ENCODE data around the gene GSG1L. TPM values are rescaled to one million over a fixed set of nuclear protein-coding genes. Genes with fewer than 3 reads are reported as not detected.

The GSG1L gene
- total RNA-seq, 1 donor: not detected

DNA sequence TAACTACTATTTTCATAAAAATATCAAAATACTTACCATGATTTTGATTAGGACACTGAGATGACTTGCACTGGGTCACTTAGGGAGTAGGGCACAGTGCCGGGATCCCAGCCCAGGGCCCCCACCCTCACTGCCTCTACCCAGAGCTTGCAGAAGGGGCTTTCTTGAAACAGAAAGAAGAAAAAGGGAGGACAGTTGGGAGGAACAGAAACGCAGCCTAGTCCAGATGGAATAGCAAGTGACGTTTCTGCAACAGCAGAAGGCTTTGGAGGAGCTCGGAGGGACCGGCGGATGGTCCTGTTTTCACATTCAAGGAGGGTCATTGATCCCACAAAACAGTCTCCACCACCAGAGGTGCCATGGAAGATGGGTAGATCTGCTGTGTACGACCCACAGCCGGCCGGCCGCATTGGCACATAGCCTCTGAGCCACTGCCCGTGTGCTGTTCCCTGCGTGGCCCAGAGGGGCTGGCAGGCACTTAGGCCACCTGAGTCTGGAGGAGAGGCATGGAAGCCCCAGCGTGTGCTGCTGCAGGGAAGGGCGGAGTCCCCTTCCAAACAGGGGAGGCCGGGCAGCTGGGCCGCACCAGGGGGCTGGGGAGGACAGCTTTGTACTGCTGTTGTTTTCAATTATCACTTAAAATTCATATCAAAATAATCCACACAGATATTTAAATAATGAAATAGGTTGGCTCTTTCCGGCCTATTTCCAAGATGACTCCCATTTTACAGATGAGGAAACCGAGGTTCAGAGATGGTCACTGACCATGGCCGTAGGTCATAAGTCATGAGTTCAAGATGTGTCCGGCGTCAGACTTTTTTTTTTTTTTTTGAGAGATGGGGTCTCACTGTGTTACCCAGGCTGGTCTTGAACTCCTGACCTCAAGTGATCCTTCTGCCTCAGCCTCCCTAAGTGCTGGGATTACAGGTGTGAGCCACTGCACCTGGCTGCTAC lies 22.9 kb upstream of the GSG1L start:
- H3K27me3 ChIP-seq (ENCODE audit: insufficient read depth, low read length): no peaks in the 10 kb centered on the region
- peak; percentile 53 for DNase-seq (ENCODE audit: insufficient read length, low spot score, missing footprints)
- H3K4me3 ChIP-seq (ENCODE audit: insufficient read depth, low read length): no peak overlapping the region
- H3K36me3 ChIP-seq (ENCODE audit: insufficient read depth, low read length): no peaks in the 10 kb centered on the region
- peaks cover 5% of the 10 kb centered on the region for H3K4me1 ChIP-seq (ENCODE audit: insufficient read depth, low read length)
- peaks cover 12% of the 10 kb centered on the region for H4K20me1 ChIP-seq (ENCODE audit: insufficient read depth, low read length)
- no peak overlapping the region for H2AFZ ChIP-seq (ENCODE audit: low read length)
- no peak overlapping the region for H3K27ac ChIP-seq (ENCODE audit: low read depth, low read length)
- H3K9me3 ChIP-seq (ENCODE audit: low read depth, low read length): no peaks in the 10 kb centered on the region
- TF ChIP-seq, protein P1, sequence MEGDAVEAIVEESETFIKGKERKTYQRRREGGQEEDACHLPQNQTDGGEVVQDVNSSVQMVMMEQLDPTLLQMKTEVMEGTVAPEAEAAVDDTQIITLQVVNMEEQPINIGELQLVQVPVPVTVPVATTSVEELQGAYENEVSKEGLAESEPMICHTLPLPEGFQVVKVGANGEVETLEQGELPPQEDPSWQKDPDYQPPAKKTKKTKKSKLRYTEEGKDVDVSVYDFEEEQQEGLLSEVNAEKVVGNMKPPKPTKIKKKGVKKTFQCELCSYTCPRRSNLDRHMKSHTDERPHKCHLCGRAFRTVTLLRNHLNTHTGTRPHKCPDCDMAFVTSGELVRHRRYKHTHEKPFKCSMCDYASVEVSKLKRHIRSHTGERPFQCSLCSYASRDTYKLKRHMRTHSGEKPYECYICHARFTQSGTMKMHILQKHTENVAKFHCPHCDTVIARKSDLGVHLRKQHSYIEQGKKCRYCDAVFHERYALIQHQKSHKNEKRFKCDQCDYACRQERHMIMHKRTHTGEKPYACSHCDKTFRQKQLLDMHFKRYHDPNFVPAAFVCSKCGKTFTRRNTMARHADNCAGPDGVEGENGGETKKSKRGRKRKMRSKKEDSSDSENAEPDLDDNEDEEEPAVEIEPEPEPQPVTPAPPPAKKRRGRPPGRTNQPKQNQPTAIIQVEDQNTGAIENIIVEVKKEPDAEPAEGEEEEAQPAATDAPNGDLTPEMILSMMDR (IDR thresholded peaks at IDR 0.05; ENCODE audit: extremely low read depth, low read depth, low read length): no peak
- H3K4me2 ChIP-seq (ENCODE audit: insufficient read depth, low read length): no peak overlapping the region
- H3K79me2 ChIP-seq (ENCODE audit: insufficient read depth, low read length): no peaks in the 10 kb centered on the region

DNA sequence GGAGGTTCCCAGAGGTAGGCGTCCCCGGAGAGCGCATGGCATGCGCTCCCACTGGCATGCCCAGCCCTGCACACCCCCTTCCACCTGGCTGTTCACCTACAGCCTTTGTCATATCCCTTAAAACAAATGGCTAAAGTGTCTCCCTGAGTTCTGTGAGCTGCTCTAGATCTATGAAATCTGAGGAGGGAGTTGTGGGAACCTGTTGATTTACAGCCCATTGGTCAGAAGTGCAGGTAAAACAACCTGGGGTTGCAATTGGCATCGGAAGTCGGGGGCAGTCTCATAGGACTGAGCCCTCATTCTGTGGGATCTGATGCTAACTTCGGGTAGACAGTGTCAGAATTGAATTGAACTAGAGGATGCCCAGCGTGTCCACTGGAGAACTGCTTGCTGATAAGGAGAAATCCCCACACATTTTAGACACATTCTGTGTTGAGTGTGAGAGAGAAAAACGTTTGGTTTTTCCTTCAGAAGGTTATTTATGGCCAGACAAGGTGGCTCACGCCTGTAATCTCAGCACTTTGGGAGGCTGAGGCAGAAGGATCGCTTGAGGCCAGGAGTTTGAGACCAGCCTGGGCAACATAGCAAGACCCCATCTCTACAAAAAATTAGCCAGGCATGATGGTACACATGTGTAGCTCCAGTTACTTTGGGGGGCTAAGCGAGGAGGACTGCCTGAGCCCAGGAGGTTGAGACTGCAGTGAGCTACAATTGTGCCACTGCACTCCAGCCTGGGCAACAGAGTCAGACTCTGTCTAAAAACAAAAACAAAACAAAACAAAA lies 22.1 kb upstream of the GSG1L start:
- Histone ChIP-seq H3K79me2 (ENCODE audit: insufficient read depth, low read length) (no peaks in the 10 kb centered on the region), H3K4me3 (ENCODE audit: insufficient read depth, low read length) (no peak overlapping the region), H3K36me3 (ENCODE audit: insufficient read depth, low read length) (no peaks in the 10 kb centered on the region), H2AFZ (ENCODE audit: low read length) (no peak overlapping the region), H4K20me1 (ENCODE audit: insufficient read depth, low read length) (peaks cover 5% of the 10 kb centered on the region), H3K27me3 (ENCODE audit: insufficient read depth, low read length) (no peaks in the 10 kb centered on the region), H3K4me2 (ENCODE audit: insufficient read depth, low read length) (no peak overlapping the region), H3K9me3 (ENCODE audit: low read depth, low read length) (no peaks in the 10 kb centered on the region), H3K4me1 (ENCODE audit: insufficient read depth, low read length) (no peaks in the 10 kb centered on the region), H3K27ac (ENCODE audit: low read depth, low read length) (no peak overlapping the region)
- peak; percentile 58 for DNase-seq (ENCODE audit: insufficient read length, low spot score, missing footprints)
- TF ChIP-seq, protein P1 (IDR thresholded peaks at IDR 0.05; ENCODE audit: extremely low read depth, low read depth, low read length): no peak

DNA sequence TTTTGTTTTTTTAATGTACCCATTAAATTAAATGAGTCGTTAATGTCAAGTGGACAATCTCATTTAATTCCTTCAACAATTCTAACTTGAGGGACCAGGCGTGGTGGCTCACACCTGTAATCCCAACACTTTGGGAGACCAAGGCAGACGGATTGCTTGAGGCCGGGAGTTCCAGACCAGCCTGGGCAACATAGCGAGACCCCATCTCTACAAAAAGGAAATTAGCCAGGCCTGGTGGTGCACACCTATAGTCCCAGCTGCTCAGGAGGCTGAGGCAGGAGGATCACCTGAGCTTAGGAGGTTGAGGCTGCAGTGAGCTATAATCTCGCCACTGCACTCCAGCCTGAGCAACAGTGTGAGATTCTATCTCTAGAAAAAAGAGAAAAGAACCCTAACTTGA lies 20.7 kb upstream of the GSG1L start:
- H3K9me3 ChIP-seq (ENCODE audit: low read depth, low read length): no peaks in the 10 kb centered on the region
- TF ChIP-seq, protein P1 (IDR thresholded peaks at IDR 0.05; ENCODE audit: extremely low read depth, low read depth, low read length): no peak
- no peak for DNase-seq (ENCODE audit: insufficient read length, low spot score, missing footprints)
- H4K20me1 ChIP-seq (ENCODE audit: insufficient read depth, low read length): no peaks in the 10 kb centered on the region
- H3K4me2 ChIP-seq (ENCODE audit: insufficient read depth, low read length): no peak overlapping the region
- no peaks in the 10 kb centered on the region for H3K36me3 ChIP-seq (ENCODE audit: insufficient read depth, low read length)
- no peak overlapping the region for H3K4me3 ChIP-seq (ENCODE audit: insufficient read depth, low read length)
- H2AFZ ChIP-seq (ENCODE audit: low read length): no peak overlapping the region
- no peaks in the 10 kb centered on the region for H3K79me2 ChIP-seq (ENCODE audit: insufficient read depth, low read length)
- H3K27me3 ChIP-seq (ENCODE audit: insufficient read depth, low read length): no peaks in the 10 kb centered on the region
- H3K27ac ChIP-seq (ENCODE audit: low read depth, low read length): no peak overlapping the region
- H3K4me1 ChIP-seq (ENCODE audit: insufficient read depth, low read length): no peaks in the 10 kb centered on the region

DNA sequence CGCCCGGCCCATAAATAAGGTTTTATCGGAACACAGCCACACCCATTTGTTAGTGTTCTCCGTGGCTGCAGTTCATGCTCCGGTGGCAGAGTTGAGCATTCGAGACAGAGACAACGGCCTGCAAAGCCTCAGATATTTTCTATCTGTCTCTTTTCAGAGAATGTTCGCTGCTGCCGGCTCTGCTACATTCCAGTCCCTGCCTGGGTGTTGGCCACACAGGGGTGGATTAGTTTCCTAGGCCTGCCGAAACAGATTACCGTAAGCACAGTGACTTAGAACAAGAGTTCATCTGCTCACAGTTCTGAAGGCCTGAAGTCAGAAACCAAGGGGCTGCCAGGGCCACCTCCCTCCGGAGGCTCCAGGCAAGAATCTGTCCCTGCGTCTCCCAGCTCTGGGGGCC lies 19.1 kb upstream of the GSG1L start:
- H3K27ac ChIP-seq (ENCODE audit: low read depth, low read length): no peak overlapping the region
- H2AFZ ChIP-seq (ENCODE audit: low read length): no peak overlapping the region
- H3K79me2 ChIP-seq (ENCODE audit: insufficient read depth, low read length): no peaks in the 10 kb centered on the region
- TF ChIP-seq, protein P1 (IDR thresholded peaks at IDR 0.05; ENCODE audit: extremely low read depth, low read depth, low read length): no peak
- no peaks in the 10 kb centered on the region for H3K36me3 ChIP-seq (ENCODE audit: insufficient read depth, low read length)
- H3K4me2 ChIP-seq (ENCODE audit: insufficient read depth, low read length): no peak overlapping the region
- H3K9me3 ChIP-seq (ENCODE audit: low read depth, low read length): no peaks in the 10 kb centered on the region
- peak; percentile 11 for DNase-seq (ENCODE audit: insufficient read length, low spot score, missing footprints)
- no peak overlapping the region for H3K4me3 ChIP-seq (ENCODE audit: insufficient read depth, low read length)
- no peaks in the 10 kb centered on the region for H3K27me3 ChIP-seq (ENCODE audit: insufficient read depth, low read length)
- H4K20me1 ChIP-seq (ENCODE audit: insufficient read depth, low read length): no peaks in the 10 kb centered on the region
- H3K4me1 ChIP-seq (ENCODE audit: insufficient read depth, low read length): no peaks in the 10 kb centered on the region

All from osteoblast (primary cell).